ENCODE data around the gene PGAP3. TPM values are rescaled to one million over a fixed set of nuclear protein-coding genes. Genes with fewer than 3 reads are reported as not detected.

The PGAP3 gene
- total RNA-seq, 1 experiment from 2014 or later, result 29.0 TPM

DNA sequence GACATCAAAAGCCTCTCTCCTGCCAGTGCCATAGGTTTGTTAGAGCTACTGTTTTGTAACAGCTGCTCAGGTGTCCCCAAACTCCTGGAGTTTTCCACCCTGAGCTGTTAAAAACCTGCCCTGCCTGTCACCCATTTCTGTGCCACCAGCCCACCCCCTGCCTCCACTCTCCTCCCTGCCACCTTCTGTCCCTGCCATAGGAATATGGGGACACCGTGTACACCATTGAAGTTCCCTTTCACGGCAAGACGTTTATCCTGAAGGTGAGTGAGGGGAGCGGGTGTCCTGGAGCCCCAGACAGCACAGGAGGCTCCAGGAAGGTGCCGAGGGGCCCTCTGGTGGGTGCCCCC lies 27.9 kb downstream of the PGAP3 start:
- TF ChIP-seq, protein P1, sequence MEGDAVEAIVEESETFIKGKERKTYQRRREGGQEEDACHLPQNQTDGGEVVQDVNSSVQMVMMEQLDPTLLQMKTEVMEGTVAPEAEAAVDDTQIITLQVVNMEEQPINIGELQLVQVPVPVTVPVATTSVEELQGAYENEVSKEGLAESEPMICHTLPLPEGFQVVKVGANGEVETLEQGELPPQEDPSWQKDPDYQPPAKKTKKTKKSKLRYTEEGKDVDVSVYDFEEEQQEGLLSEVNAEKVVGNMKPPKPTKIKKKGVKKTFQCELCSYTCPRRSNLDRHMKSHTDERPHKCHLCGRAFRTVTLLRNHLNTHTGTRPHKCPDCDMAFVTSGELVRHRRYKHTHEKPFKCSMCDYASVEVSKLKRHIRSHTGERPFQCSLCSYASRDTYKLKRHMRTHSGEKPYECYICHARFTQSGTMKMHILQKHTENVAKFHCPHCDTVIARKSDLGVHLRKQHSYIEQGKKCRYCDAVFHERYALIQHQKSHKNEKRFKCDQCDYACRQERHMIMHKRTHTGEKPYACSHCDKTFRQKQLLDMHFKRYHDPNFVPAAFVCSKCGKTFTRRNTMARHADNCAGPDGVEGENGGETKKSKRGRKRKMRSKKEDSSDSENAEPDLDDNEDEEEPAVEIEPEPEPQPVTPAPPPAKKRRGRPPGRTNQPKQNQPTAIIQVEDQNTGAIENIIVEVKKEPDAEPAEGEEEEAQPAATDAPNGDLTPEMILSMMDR (conservative IDR thresholded peaks at IDR 0.05), result no peak
- no peak overlapping the region for H3K4me3 Mint-ChIP-seq

More for the DNA sequence above, 27.9 kb downstream of the PGAP3 start:
- H3K23ac ChIP-seq (ENCODE audit: insufficient read length, low read depth, low read length), result no peak overlapping the region
- no peak overlapping the region for H2BK15ac ChIP-seq (ENCODE audit: low read depth, low read length)
- Mint-ChIP-seq H3K27me3 (ENCODE audit: low read depth) (peaks cover 7% of the 10 kb centered on the region), H3K4me1 (peaks cover 11 to 44% of the 10 kb centered on the region in 2 experiments), H3K36me3 (ENCODE audit: insufficient read depth in 1 of 3, low read depth in 3 of 3) (peaks cover 6 to 32% (median 11%) of the 10 kb centered on the region in 3 experiments; a peak in 6 of 7 replicates), H3K9me3 (no peaks in the 10 kb centered on the region), H3K27ac (no peak overlapping the region)
- H2BK5ac ChIP-seq (ENCODE audit: insufficient read length, low read length), result no peak overlapping the region
- no peak overlapping the region for H2AK5ac ChIP-seq (ENCODE audit: insufficient read length, low read length)
- H4K20me1 ChIP-seq (ENCODE audit: control insufficient read depth, insufficient read depth, insufficient read length), result no peaks in the 10 kb centered on the region
- no peak overlapping the region for H2AFZ ChIP-seq (ENCODE audit: low read length)
- H3K9me3 ChIP-seq (ENCODE audit: control insufficient read depth, low read depth, low read length), result no peaks in the 10 kb centered on the region
- H2BK20ac ChIP-seq (ENCODE audit: low read depth, low read length, poor library complexity, severe bottlenecking), result no peak overlapping the region
- H3K79me2 ChIP-seq (ENCODE audit: insufficient read depth, low read length), result no peaks in the 10 kb centered on the region
- WGBS (ENCODE audit: extremely low coverage, insufficient read length, low lambda C conversion rate), result no CpG with 5 or more reads among the region's 5 CpGs
- H3T11ph ChIP-seq (ENCODE audit: low read length), result no peak overlapping the region
- H3K27ac ChIP-seq (ENCODE audit: insufficient read length, low read depth, low read length), result no peak overlapping the region
- no peak overlapping the region for H2BK120ac ChIP-seq (ENCODE audit: low read depth, low read length, poor library complexity, severe bottlenecking)
- no peaks in the 10 kb centered on the region for H3K79me1 ChIP-seq (ENCODE audit: insufficient read depth, low read depth, low read length, poor library complexity, severe bottlenecking)
- H3K4me2 ChIP-seq (ENCODE audit: insufficient read depth, insufficient read length, low read length), result no peak overlapping the region
- no peak overlapping the region for H4K8ac ChIP-seq (replicated peaks; ENCODE audit: insufficient read length, low read depth, low read length)
- H3K18ac ChIP-seq (ENCODE audit: insufficient read length, low read depth, low read length), result no peak overlapping the region
- no peak overlapping the region for H3K9ac ChIP-seq (ENCODE audit: extremely low read depth, insufficient read length, low read length)
- no peaks in the 10 kb centered on the region for H3K27me3 ChIP-seq (ENCODE audit: insufficient read depth, low read length)
- H3K4ac ChIP-seq (ENCODE audit: low read depth, low read length), result no peak overlapping the region
- no peak overlapping the region for H4K5ac ChIP-seq (ENCODE audit: insufficient read length, low read depth, low read length)
- no peak overlapping the region for H4K91ac ChIP-seq (ENCODE audit: insufficient read length, low read depth, low read length)
- H2BK12ac ChIP-seq (ENCODE audit: insufficient read length, low read depth, low read length), result no peak overlapping the region
- no peak overlapping the region for H3K14ac ChIP-seq (ENCODE audit: insufficient read depth, low read length)
- no peak overlapping the region for H3K56ac ChIP-seq (ENCODE audit: insufficient read length, low read depth, low read length)
- no peak for DNase-seq
- H3K4me1 ChIP-seq (ENCODE audit: insufficient read depth, low read length), result peaks cover 3% of the 10 kb centered on the region; the same call in 1 of the 2 replicates
- H3K23me2 ChIP-seq (ENCODE audit: insufficient read length, low read depth, low read length, poor library complexity, severe bottlenecking), result no peaks in the 10 kb centered on the region
